ENCODE data around the gene ARRB2.
"Not testable (repeated sequence)": the region's sequence is repeated elsewhere in the genome, so short reads cannot be mapped to it uniquely, and the experiment has no call there.

The ARRB2 gene

GRCh38 chr17:4703330-4703691 lies 7.1 kb upstream of the ARRB2 start:
- DNase-seq: no peak

DNA sequence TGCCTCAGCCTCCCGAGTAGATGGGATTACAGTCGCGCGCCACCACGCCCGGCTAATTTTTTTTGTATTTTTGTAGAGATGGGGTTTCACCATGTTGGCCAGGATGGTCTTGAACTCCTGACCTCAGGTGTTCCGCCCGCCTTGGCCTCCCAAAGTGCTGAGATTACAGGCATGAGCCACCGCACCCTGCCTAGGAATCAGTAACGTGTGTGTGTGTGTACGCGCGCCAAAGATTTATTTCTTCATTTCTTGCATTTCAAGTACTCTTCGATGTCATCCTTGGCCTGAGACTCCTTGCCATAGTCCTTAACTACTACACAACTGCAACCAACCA lies 5.9 kb upstream of the ARRB2 start:
- DNase-seq: not testable (repeated sequence)

GRCh38 chr17:4704991-4705390 lies 5.4 kb upstream of the ARRB2 start:
- no peak for DNase-seq

GRCh38 chr17:4706121-4706520 lies 4.3 kb upstream of the ARRB2 start:
- no peak for DNase-seq

GRCh38 chr17:4708436-4708835 lies 2.0 kb upstream of the ARRB2 start:
- DNase-seq: no peak

- no peak for DNase-seq
Observed at GRCh38 chr17:4710693-4711634, 532 bp downstream of the ARRB2 start.

DNA sequence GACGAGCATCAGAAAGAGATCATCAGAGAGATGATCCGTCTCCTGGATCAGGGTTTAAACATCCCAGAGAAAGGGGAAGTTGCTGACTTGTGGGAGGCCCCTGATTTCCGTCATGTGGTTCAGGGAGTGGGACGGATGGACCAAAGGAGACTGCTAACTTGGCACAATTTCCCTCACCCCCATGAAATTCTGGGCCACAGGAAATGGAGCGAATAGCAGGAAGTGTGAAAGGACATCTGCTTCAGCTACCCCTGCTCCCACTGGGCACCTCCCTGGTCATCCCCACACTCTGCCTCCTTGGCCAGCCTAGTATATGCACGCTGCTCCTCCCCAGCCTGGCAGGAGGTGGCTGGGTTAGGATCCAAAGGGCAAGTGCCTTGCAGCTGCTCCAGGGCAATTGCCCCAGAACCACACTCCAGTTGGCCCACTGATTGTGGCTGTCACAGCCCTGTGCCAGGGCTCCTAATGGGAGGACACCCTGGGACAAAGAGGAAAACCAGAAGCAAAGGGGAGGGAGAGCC lies 1.3 kb downstream of the ARRB2 start:
- no peak for DNase-seq

- DNase-seq: no peak
Observed at GRCh38 chr17:4712526-4712925, 2.1 kb downstream of the ARRB2 start.

GRCh38 chr17:4714340-4715062 lies 4.1 kb downstream of the ARRB2 start:
- DNase-seq: not testable (repeated sequence)

GRCh38 chr17:4715063-4715744 lies 4.8 kb downstream of the ARRB2 start:
- DNase-seq: no peak

DNA sequence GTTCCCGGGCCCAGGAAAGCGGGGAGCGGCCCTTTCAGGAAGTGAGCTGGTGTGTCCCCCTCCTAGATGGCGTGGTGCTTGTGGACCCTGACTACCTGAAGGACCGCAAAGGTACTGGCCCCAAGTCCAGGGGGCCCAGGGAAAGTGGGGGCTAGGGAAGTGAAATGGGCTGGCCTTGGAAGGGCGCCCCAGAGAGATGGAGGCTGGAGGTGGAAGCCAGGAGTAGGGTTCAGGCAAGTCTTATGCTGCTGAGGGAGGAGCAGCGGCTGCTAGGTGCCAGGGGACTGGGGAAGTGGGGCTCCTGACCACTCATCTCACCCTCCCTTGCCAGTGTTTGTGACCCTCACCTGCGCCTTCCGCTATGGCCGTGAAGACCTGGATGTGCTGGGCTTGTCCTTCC lies 5.6 kb downstream of the ARRB2 start:
- no peak for DNase-seq

DNA sequence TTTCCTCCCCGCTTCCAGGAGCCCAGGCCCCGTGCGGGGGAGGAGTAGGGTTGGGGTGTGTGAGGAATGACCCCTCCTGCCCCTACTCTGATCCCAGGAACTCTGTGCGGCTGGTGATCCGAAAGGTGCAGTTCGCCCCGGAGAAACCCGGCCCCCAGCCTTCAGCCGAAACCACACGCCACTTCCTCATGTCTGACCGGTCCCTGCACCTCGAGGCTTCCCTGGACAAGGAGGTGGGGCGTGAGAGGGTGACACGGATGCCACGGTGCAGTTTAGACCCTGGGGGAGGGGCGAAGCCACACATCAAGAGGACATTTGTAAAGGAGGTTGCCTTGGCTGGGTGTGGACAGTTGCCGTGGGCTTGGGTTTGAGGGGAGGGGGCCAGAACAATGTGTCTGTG lies 7.4 kb downstream of the ARRB2 start:
- DNase-seq: no peak

- no peak for DNase-seq
Observed at GRCh38 chr17:4718276-4718675, 7.8 kb downstream of the ARRB2 start.

GRCh38 chr17:4719146-4719545 lies 8.7 kb downstream of the ARRB2 start:
- DNase-seq: no peak

- DNase-seq: no peak
Observed at GRCh38 chr17:4719684-4720221, 9.3 kb downstream of the ARRB2 start.

- DNase-seq: no peak
Observed at GRCh38 chr17:4720787-4721186, 10.4 kb downstream of the ARRB2 start.

DNA sequence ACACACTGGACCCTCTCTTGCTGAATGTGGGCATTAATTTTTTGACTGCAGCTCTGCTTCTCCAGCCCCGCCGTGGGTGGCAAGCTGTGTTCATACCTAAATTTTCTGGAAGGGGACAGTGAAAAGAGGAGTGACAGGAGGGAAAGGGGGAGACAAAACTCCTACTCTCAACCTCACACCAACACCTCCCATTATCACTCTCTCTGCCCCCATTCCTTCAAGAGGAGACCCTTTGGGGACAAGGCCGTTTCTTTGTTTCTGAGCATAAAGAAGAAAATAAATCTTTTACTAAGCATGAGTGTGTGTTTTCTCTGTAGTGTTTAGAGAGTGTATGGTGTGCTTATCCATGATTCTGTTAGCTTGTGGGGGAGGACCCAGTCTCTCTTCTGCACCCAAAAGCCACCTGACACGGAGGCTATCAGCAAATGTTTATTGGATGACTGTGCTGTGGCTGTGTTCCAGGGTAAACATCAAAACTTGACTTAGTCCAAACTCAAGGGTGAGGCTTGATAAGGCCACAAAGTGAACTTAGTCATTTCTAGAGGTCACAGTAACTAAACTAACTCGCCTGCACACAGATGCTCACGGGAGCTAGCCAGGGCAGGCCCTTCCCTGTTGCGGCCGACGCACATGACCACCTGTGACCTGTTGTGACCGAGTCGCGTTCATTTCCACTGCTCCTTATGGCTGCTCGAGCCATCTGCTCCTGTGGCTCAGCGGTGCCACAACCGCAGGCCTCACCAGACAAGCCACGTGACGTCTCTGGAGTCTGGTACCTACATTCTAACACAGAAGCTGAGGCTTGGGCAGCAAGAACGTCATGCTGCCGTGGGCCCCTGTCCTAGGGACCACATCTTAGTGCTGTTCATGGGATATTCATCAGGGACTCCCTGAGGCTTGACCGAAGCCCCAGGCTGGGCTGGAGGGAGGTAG lies 11.0 kb downstream of the ARRB2 start:
- DNase-seq: no peak

DNA sequence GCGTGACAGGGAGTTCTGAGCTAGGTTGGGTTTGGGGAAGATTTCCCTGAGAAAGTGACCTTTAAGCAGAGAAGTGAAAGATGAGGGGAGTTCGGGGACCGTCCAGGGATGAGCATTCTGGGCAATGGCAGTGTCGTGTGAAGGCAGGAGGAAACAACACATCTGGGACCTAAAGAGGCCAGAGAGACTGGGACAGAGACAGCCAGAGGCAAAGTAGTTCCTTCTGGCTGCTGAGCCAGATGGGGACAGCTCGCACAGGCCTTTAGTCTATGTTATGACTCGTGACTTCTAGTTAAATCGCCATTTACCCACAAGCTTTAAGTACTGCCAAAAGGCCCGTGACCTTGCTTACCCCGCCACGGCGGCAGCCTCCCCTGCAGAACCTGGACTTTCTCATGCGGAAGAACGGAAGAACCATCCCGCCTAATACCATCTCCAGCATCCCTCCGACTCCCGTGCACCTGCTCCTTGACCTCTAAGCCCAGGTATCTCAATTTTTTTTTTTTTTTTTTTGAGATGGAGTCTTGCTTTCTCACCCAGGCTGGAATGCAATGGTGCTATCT lies 12.3 kb downstream of the ARRB2 start:
- DNase-seq: no peak

DNA sequence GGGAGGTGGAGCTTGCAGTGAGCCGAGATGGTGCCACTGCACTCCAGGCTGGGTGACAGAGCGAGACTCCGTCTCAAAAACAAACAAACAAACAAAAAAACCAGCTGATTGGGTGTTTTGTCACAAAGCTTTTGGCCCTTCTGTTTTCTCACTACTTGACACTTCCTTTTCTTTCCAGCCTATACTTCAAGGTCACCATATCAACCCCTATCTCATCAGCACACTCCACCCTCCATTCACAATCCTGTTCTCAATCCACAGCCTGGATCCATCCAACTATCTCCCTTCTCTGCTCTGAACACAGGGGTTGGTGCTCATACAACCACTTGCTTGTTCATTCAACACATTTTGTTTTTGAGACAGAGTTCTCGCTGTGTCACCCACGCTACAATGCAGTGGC lies 14.2 kb downstream of the ARRB2 start:
- no peak for DNase-seq

GRCh38 chr17:4725646-4726310 lies 15.3 kb downstream of the ARRB2 start:
- no peak for DNase-seq

- no peak for DNase-seq
Observed at GRCh38 chr17:4728124-4728523, 17.7 kb downstream of the ARRB2 start.

Measured in NCI-H2029 (cell line).